H1 (cell line): ENCODE data around the gene NEDD4L. TPM values are rescaled to one million over a fixed set of nuclear protein-coding genes. Genes with fewer than 3 reads are reported as not detected.

ENCODE experiments used
- CTCF ChIA-PET: fragments of 300-600 bp; sonication (Branson Sonifier 250); formaldehyde crosslinking; loops from one replicate; lab custom pipeline; 2021; ENCODE audit not compliant: partially characterized antibody; lab: Charles Lee
- POLR2A ChIA-PET: fragments of 300-600 bp; sonication (Branson Sonifier 250); formaldehyde crosslinking; loops from one replicate; lab custom pipeline; 2021; ENCODE audit warnings: inconsistent platforms; ENCODE audit not compliant: partially characterized antibody; lab: Charles Lee
- DNase-seq, 2 experiments: peaks; one replicate each; pipeline versions ENCODE4 v3.0.0 to v3.0.0-alpha.2; 2010 to 2022; ENCODE audit warnings: low spot score in 2 of 2, low read depth in 1 of 2, mixed read lengths in 1 of 2
- FAIRE-seq: peaks from 2 replicates; lab custom pipeline; 2011; peaks lifted over from hg19 to GRCh38; lab: Jason Lieb, UNC
- H2AFZ ChIP-seq: 2 replicates; pipeline ENCODE4 v1.8.1; 2012; ENCODE audit warnings: low read length, inconsistent platforms
- H2AK5ac ChIP-seq: 2 replicates; pipeline ENCODE4 v1.6.1; 2013; ENCODE audit warnings: low read depth, low read length
- H2BK120ac ChIP-seq: replicated peaks from 2 replicates; pipeline ENCODE3; 2013; ENCODE audit warnings: low read depth, low read length, inconsistent platforms
- H2BK12ac ChIP-seq: 2 replicates; pipeline ENCODE4 v1.6.1; 2013; ENCODE audit warnings: low read depth, low read length
- H2BK15ac ChIP-seq: 2 replicates; pipeline ENCODE4 v1.6.1; 2013; ENCODE audit warnings: low read length
- H2BK20ac ChIP-seq: 2 replicates; pipeline ENCODE4 v1.6.1; 2013; ENCODE audit warnings: low read length
- H2BK5ac ChIP-seq: 2 replicates; pipeline ENCODE4 v1.6.1; 2013; ENCODE audit warnings: low read depth, low read length
- H3K14ac ChIP-seq: 2 replicates; pipeline ENCODE4 v1.6.1; 2013; ENCODE audit warnings: inconsistent platforms; ENCODE audit not compliant: insufficient read length
- H3K18ac ChIP-seq: 2 replicates; pipeline ENCODE4 v1.6.1; 2013; ENCODE audit warnings: low read length; ENCODE audit errors: extremely low read depth
- H3K23ac ChIP-seq: 2 replicates; pipeline ENCODE4 v1.6.1; 2013; ENCODE audit warnings: inconsistent platforms; ENCODE audit not compliant: insufficient read length
- H3K23me2 ChIP-seq: 2 replicates; pipeline ENCODE4 v1.6.1; 2013; ENCODE audit warnings: low read depth, low read length
- H3K27ac ChIP-seq: 2 replicates; pipeline ENCODE4 v1.6.1; 2011; ENCODE audit warnings: low read depth, low read length, inconsistent platforms
- H3K27me3 ChIP-seq, 4 experiments: replicated peaks in 1 of 4; 1 replicate in 1 of 4; 2 replicates in 3 of 4; pipeline versions ENCODE4 v1.6.1 to v1.8.1; 2011 to 2013; ENCODE audit warnings: low read length in 3 of 4, mild to moderate bottlenecking in 3 of 4, inconsistent platforms in 2 of 4, mixed read lengths in 2 of 4, moderate library complexity in 1 of 4; ENCODE audit not compliant: control insufficient read depth in 3 of 4, insufficient read depth in 3 of 4; ENCODE audit errors: extremely low read depth in 1 of 4
- H3K36me3 ChIP-seq, 4 experiments: 2 replicates each; pipeline versions ENCODE4 v1.6.1 to v1.8.1; 2011 to 2013; ENCODE audit warnings: mild to moderate bottlenecking in 4 of 4, low read length in 3 of 4, moderate library complexity in 2 of 4, control low read depth in 1 of 4, inconsistent platforms in 1 of 4; ENCODE audit not compliant: insufficient read depth in 4 of 4, control insufficient read depth in 2 of 4
- H3K4ac ChIP-seq: replicated peaks from 2 replicates; pipeline ENCODE3; 2013; ENCODE audit warnings: low read length, low read depth, mixed read lengths, inconsistent platforms; ENCODE audit not compliant: insufficient read length
- H3K4me1 ChIP-seq, 4 experiments: replicated peaks in 1 of 4; 1 replicate in 1 of 4; 2 replicates in 3 of 4; pipeline versions ENCODE4 v1.6.1 to v1.8.1; 2011 to 2013; ENCODE audit warnings: low read length in 3 of 4, inconsistent platforms in 2 of 4, mixed read lengths in 1 of 4; ENCODE audit not compliant: insufficient read depth in 4 of 4, control insufficient read depth in 3 of 4
- H3K4me2 ChIP-seq, 2 experiments: 2 replicates each; pipeline versions ENCODE4 v1.6.1 to v1.8.1; 2011 to 2013; ENCODE audit warnings: low read depth in 2 of 2, low read length in 2 of 2, control low read depth in 1 of 2, inconsistent platforms in 1 of 2, mild to moderate bottlenecking in 1 of 2; ENCODE audit not compliant: insufficient read depth in 1 of 2
- H3K4me3 ChIP-seq, 4 experiments: fragments of 200-600, 300-600 bp in 1 of 4; sonication (generic), shearing (Covaris generic), sonication (Bioruptor Twin) in 1 of 4; 2 replicates each; pipeline versions ENCODE4 v1.5.1 to v1.8.1; 2011 to 2016; ENCODE audit warnings: low read length in 4 of 4, low read depth in 3 of 4, control low read depth in 2 of 4, inconsistent platforms in 2 of 4, mild to moderate bottlenecking in 2 of 4, mixed read lengths in 1 of 4, moderate library complexity in 1 of 4; ENCODE audit not compliant: insufficient read depth in 2 of 4; ENCODE audit errors: extremely low read depth in 1 of 4
- H3K56ac ChIP-seq: replicated peaks from 2 replicates; pipeline ENCODE3; 2013; ENCODE audit warnings: low read depth, mild to moderate bottlenecking, mixed read lengths, low read length, inconsistent platforms; ENCODE audit not compliant: insufficient read length
- H3K79me1 ChIP-seq: 2 replicates; pipeline ENCODE4 v1.6.1; 2013; ENCODE audit warnings: low read depth, low read length, control low read depth
- H3K79me2 ChIP-seq, 2 experiments: 2 replicates each; pipeline versions ENCODE4 v1.6.1 to v1.8.1; 2012 to 2013; ENCODE audit warnings: low read length in 2 of 2, mild to moderate bottlenecking in 2 of 2, inconsistent platforms in 1 of 2; ENCODE audit not compliant: insufficient read depth in 2 of 2, control insufficient read depth in 1 of 2
- H3K9ac ChIP-seq, 4 experiments: replicated peaks in 1 of 4; 1 replicate in 1 of 4; 2 replicates in 3 of 4; pipeline versions ENCODE4 v1.6.1 to v1.8.1; 2011 to 2013; ENCODE audit warnings: low read depth in 3 of 4, low read length in 3 of 4, control low read depth in 2 of 4, mild to moderate bottlenecking in 2 of 4, moderate library complexity in 2 of 4, inconsistent platforms in 1 of 4; ENCODE audit errors: extremely low read depth in 1 of 4
- H3K9me3 ChIP-seq, 2 experiments: 2 replicates each; pipeline versions ENCODE4 v1.6.1 to v1.8.1; 2012 to 2013; ENCODE audit warnings: mild to moderate bottlenecking in 2 of 2, moderate library complexity in 2 of 2, control low read depth in 1 of 2, inconsistent platforms in 1 of 2, low read depth in 1 of 2, low read length in 1 of 2, mixed read lengths in 1 of 2; ENCODE audit not compliant: insufficient read depth in 2 of 2
- H4K20me1 ChIP-seq, 2 experiments: replicated peaks in 1 of 2; 2 replicates each; pipeline versions ENCODE3 to v1.8.1; 2011 to 2013; ENCODE audit warnings: inconsistent platforms in 2 of 2, low read length in 2 of 2, mild to moderate bottlenecking in 1 of 2; ENCODE audit not compliant: insufficient read depth in 2 of 2, control insufficient read depth in 1 of 2
- H4K5ac ChIP-seq: 2 replicates; pipeline ENCODE4 v1.6.1; 2013; ENCODE audit warnings: low read length, low read depth, mixed read lengths, inconsistent platforms; ENCODE audit not compliant: insufficient read length
- H4K8ac ChIP-seq: 2 replicates; pipeline ENCODE4 v1.8.0; 2013; ENCODE audit warnings: mild to moderate bottlenecking, moderate library complexity, low read length, inconsistent platforms; ENCODE audit not compliant: insufficient read depth; ENCODE audit errors: extremely low read depth
- H4K91ac ChIP-seq: replicated peaks from 2 replicates; pipeline ENCODE3; 2013; ENCODE audit warnings: low read length, mixed read lengths, inconsistent platforms; ENCODE audit not compliant: insufficient read length
- CTBP2 ChIP-seq: IDR thresholded peaks from 2 replicates; pipeline ENCODE4 v1.7.0; 2011; ENCODE audit warnings: borderline replicate concordance, mild to moderate bottlenecking, moderate library complexity, mixed read lengths, low read length; ENCODE audit not compliant: insufficient read depth, insufficient read length
- JUND ChIP-seq: IDR thresholded peaks from 2 replicates; pipeline ENCODE4 v1.6.1; 2011; ENCODE audit warnings: mild to moderate bottlenecking, improper control_type of control experiment, low read length
- KDM1A ChIP-seq: fragments of 200-600, 300-600 bp; sonication (generic); IDR thresholded peaks from 2 replicates; pipeline ENCODE4 v1.7.1; 2016; ENCODE audit warnings: mild to moderate bottlenecking, low read length, borderline replicate concordance
- KDM4A ChIP-seq: IDR thresholded peaks from one replicate; pipeline ENCODE4 v1.7.1; 2012; ENCODE audit warnings: low read depth, mild to moderate bottlenecking, moderate library complexity, low read length, inconsistent platforms; ENCODE audit not compliant: severe bottlenecking
- POLR2A ChIP-seq, 2 experiments: IDR thresholded peaks; 1 replicate in 1 of 2; 2 replicates in 1 of 2; pipeline ENCODE4 v1.6.1; 2011; ENCODE audit warnings: low read depth in 2 of 2, low read length in 2 of 2, mild to moderate bottlenecking in 2 of 2; ENCODE audit errors: control extremely low read depth in 1 of 2
- POLR2AphosphoS5 ChIP-seq: IDR thresholded peaks from 2 replicates; pipeline ENCODE4 v1.6.1; 2011; ENCODE audit warnings: low read depth, low read length
- POU5F1 ChIP-seq: IDR thresholded peaks from 2 replicates; pipeline ENCODE4 v1.6.1; 2011; ENCODE audit warnings: low read depth, mild to moderate bottlenecking, low read length, moderate library complexity
- WGBS, 2 experiments: shearing (Covaris generic) in 1 of 2; methylation state at CpG; one replicate each; pipeline versions ENCODE4 v1.1.6 to v1.1.7; 2013 to 2015; ENCODE audit warnings: low lambda C conversion rate in 2 of 2, mixed read lengths in 2 of 2, inconsistent platforms in 1 of 2, low coverage in 1 of 2, missing lambda C conversion rate in 1 of 2; ENCODE audit not compliant: insufficient replicate concordance in 2 of 2, insufficient coverage in 1 of 2, insufficient read length in 1 of 2; ENCODE audit errors: extremely low coverage in 1 of 2, missing lambda C conversion rate in 1 of 2; 5-methylcytosine and 5-hydroxymethylcytosine counted together
- polyA plus RNA-seq, 7 experiments: library from polyadenylated mRNA; depleted of rRNA in 3 of 7; stranded (reverse) in 5 of 7; unstranded in 2 of 7; fragments of >200 nt in 5 of 7; fragments of 200-250 nt in 2 of 7; gene quantifications; 1 replicate in 5 of 7; 2 replicates in 1 of 7; 4 replicates in 1 of 7; pipeline versions ENCODE4 v1.2.1 to v1.2.3, GENCODE V29; 2011 to 2013; ENCODE audit warnings: missing spikeins in 2 of 7, mixed read lengths in 2 of 7
- total RNA-seq: library from RNA; stranded (reverse); fragmentation: NEBNext Ultra II Directional; extraction: Animal tissue kit (Norgen Biotek cat#: 25700); gene quantifications from 2 replicates; pipeline ENCODE4 v1.2.1, GENCODE V29; 2021

NEDD4L gene
- total and polyA plus RNA-seq, 2 of the 8 experiments (the other 6 are each of a cell fraction or from before 2014, with no cell fraction given), result 37.3 to 69.8 TPM

DNA sequence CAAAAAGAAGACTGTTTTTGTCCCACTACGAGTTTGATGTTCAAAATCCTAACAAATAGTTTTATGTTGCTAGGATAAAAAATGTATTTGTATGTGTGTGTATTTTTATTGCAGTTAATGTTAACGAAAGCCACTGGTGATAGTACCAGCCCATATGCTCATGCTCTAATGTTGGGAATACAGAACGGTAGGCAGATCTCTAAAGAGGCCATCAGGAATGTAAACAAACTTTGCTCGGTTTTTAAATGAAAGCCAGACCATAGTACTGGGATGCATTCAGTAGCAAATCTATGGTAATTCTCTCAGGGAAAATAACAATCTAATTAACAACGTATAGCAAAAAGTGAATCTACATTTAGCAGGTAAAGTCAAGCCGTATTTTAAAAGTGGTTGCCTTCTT is 208.1 kb downstream of the NEDD4L start:
- TF ChIP-seq POLR2A (IDR thresholded peaks at IDR 0.05; ENCODE audit: control extremely low read depth in 1 of 2, low read depth in 2 of 2, low read length in 2 of 2) (no peak), JUND (no peak), POLR2AphosphoS5 (no peak), POU5F1 (no peak), KDM1A (no peak), CTBP2 (no peak), KDM4A (no peak)
- no peaks in the 10 kb centered on the region for H3K9me3 ChIP-seq
- 65% methylated on average over 6 of the region's 6 CpGs; no CpG with 5 or more reads in 1 of the 2 experiments for WGBS, 2 experiments
- H4K8ac ChIP-seq, result no peak overlapping the region
- POLR2A ChIA-PET, result no interaction called here
- no peak overlapping the region for H2BK20ac ChIP-seq
- H4K20me1 ChIP-seq, result peaks cover 0 to 4% of the 10 kb centered on the region in 2 experiments
- FAIRE-seq, result no peak
- peaks cover 4 to 33% (median 24%) of the 10 kb centered on the region in 4 experiments for H3K4me1 ChIP-seq
- H4K91ac ChIP-seq, result no peak overlapping the region
- H4K5ac ChIP-seq, result no peak overlapping the region
- CTCF ChIA-PET, result interaction anchor here (1.2 kb wide), 1 partner anchor 10 kb away, joined by 3 read pairs; no protein-coding TSS in a partner anchor
- H3K79me1 ChIP-seq, result peaks cover 2% of the 10 kb centered on the region; the same call in 1 of the 2 replicates
- H3K36me3 ChIP-seq, result peaks cover 0 to 11% (median 4%) of the 10 kb centered on the region in 4 experiments; a peak in 2 of 8 replicates
- no peak overlapping the region for H3K18ac ChIP-seq
- no peak overlapping the region for H3K23ac ChIP-seq
- H3K14ac ChIP-seq, result no peak overlapping the region
- no peaks in the 10 kb centered on the region for H3K27me3 ChIP-seq
- H3K56ac ChIP-seq, result no peak overlapping the region
- H3K9ac ChIP-seq, result no peak overlapping the region
- no peak for DNase-seq
- H3K23me2 ChIP-seq, result no peaks in the 10 kb centered on the region
- H3K4ac ChIP-seq, result no peak overlapping the region
- no peak overlapping the region for H2AK5ac ChIP-seq
- H2BK15ac ChIP-seq, result no peak overlapping the region
- no peak overlapping the region for H2AFZ ChIP-seq
- H2BK12ac ChIP-seq, result no peak overlapping the region
- H3K79me2 ChIP-seq, result peaks cover 0 to 9% of the 10 kb centered on the region in 2 experiments; a peak in 2 of 4 replicates
- no peak overlapping the region for H3K4me2 ChIP-seq
- H2BK5ac ChIP-seq, result no peak overlapping the region
- H3K4me3 ChIP-seq, result no peak overlapping the region
- H2BK120ac ChIP-seq, result no peak overlapping the region
- H3K27ac ChIP-seq, result no peak overlapping the region
